GM18526 (cell line): Measurements from ENCODE around the gene RRAD.

Experiments used
- POLR2A ChIP-seq: IDR thresholded peaks from 3 replicates; pipeline ENCODE4 v1.6.1; 2011; ENCODE audit not compliant: insufficient read length; ENCODE audit errors: extremely low read depth

RRAD gene

GRCh38 chr16:66924527-66925321, 611 bp downstream of the RRAD start:
- no peak for TF ChIP-seq POLR2A

- no peak for TF ChIP-seq POLR2A
Observed at GRCh38 chr16:66923866-66924265, 1.5 kb downstream of the RRAD start.

GRCh38 chr16:66923247-66923731, 2.0 kb downstream of the RRAD start:
- no peak for TF ChIP-seq POLR2A

GRCh38 chr16:66921729-66922450, 3.4 kb downstream of the RRAD start:
- TF ChIP-seq POLR2A: no peak

- TF ChIP-seq POLR2A: no peak
Observed at GRCh38 chr16:66920924-66921680, 4.2 kb downstream of the RRAD start.

GRCh38 chr16:66920299-66920590, 5.1 kb downstream of the RRAD start:
- TF ChIP-seq POLR2A: no peak

- no peak for TF ChIP-seq POLR2A
Observed at GRCh38 chr16:66919569-66920298, 5.6 kb downstream of the RRAD start.

GRCh38 chr16:66918803-66919568, 6.3 kb downstream of the RRAD start, which contains the start of gene CDH16:
TSS of gene CDH16 (minus strand) at chr16:66918885. CDS start at chr16:66918065, 820 bp downstream.
- no peak for TF ChIP-seq POLR2A

GRCh38 chr16:66918355-66918754, 7.0 kb downstream of the RRAD start:
- no peak for TF ChIP-seq POLR2A

- no peak for TF ChIP-seq POLR2A
Observed at GRCh38 chr16:66917741-66918140, 7.6 kb downstream of the RRAD start.

GRCh38 chr16:66916518-66916917, 8.8 kb downstream of the RRAD start:
- TF ChIP-seq POLR2A: no peak

GRCh38 chr16:66915041-66915440, 10.3 kb downstream of the RRAD start:
- no peak for TF ChIP-seq POLR2A

GRCh38 chr16:66914541-66914940, 10.8 kb downstream of the RRAD start:
- no peak for TF ChIP-seq POLR2A

- no peak for TF ChIP-seq POLR2A
Observed at GRCh38 chr16:66913711-66914110, 11.6 kb downstream of the RRAD start.
